GM10266 (cell line): Measurements from ENCODE around the gene DNAH17.

Experiments
- DNase-seq: peaks from one replicate; pipeline ENCODE4 v3.0.0; 2012; ENCODE audit errors: extremely low spot score
- CTCF ChIP-seq: IDR thresholded peaks from 2 replicates; pipeline ENCODE4 v1.5.1; 2012; ENCODE audit warnings: mild to moderate bottlenecking, low read depth; ENCODE audit not compliant: control insufficient read depth, insufficient read depth; ENCODE audit errors: missing control alignments

The DNAH17 gene

GRCh38 chr17:78423961-78424675 lies 153.1 kb downstream of the DNAH17 start:
- no peak for TF ChIP-seq CTCF
- no peak for DNase-seq

DNA sequence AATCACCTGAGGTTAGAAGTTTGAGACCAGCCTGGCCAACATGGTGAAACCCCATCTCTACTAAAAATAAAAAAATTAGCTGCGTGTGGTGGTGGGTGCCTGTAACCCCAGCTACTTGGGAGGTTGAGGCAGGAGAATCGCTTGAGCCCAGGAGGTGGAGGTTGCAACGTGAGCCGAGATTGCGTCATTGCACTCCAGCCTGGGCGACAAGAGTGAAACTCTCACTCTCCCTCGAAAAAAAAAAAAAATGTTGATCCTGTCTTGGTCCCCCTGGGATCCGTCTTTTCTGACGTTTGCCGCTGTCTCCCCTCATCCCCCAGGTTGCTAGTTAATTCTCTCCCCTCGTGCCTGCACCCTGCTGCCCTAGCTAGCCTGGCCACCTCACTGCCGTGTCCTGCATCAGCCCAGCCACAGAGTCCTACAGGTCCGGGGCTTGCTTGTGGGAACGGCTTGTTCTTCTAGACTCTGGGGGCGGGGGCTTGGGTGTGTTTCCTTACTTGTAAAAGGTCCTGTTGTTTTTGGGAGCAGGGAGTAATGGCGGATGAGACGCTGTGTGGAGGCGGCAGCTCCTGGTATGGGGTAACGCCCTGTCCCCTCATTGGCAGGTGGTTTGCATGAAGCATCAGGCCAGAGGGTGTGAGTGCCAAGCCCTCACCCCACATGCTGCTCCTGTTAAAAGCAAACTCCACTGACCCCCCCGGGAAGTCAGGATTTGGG lies 154.2 kb downstream of the DNAH17 start:
- TF ChIP-seq CTCF, result no peak
- no peak for DNase-seq

DNA sequence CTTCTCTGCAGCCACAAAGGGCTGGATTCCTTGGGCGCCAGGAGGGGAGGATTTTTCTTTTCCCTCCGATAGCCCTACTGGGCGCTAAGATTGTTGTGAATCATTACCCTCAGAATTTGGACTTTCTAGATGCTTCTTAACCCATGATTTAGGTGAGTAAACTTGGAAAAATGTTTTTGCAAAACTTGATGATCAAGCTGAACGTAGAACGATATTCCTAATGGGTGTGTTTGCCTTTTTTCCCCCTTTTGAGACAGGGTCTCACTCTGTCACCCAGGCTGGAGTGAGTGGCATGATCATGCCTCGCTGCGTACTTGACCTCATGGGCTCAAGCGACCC lies 155.0 kb downstream of the DNAH17 start:
- no peak for DNase-seq
- no peak for TF ChIP-seq CTCF

GRCh38 chr17:78421534-78422266 lies 155.5 kb downstream of the DNAH17 start:
- peak; percentile 90 for DNase-seq
- peak; percentile 99 for TF ChIP-seq CTCF

DNA sequence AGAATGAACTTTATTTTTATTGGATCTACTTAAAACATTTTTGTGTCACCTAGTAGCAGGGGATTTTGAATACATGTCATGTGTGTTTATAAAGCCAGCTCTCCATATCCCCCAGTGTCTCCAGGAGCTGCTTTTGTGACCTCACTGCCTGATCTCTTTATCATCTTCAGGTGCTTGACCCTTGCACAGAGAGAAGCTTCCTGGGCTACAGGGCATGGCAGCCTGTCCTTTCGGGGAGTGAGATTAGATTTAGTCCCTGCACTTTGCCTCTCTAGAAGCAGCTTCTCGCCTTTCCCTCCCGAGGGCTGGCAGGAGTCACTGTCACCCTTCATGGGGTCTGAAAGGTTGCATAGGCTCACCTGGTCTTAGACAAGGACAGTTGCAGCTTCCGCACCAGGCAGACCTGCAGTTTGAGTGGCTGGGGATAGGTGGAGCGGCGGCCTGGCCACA lies 156.1 kb downstream of the DNAH17 start:
- DNase-seq, result no peak
- no peak for TF ChIP-seq CTCF

DNA sequence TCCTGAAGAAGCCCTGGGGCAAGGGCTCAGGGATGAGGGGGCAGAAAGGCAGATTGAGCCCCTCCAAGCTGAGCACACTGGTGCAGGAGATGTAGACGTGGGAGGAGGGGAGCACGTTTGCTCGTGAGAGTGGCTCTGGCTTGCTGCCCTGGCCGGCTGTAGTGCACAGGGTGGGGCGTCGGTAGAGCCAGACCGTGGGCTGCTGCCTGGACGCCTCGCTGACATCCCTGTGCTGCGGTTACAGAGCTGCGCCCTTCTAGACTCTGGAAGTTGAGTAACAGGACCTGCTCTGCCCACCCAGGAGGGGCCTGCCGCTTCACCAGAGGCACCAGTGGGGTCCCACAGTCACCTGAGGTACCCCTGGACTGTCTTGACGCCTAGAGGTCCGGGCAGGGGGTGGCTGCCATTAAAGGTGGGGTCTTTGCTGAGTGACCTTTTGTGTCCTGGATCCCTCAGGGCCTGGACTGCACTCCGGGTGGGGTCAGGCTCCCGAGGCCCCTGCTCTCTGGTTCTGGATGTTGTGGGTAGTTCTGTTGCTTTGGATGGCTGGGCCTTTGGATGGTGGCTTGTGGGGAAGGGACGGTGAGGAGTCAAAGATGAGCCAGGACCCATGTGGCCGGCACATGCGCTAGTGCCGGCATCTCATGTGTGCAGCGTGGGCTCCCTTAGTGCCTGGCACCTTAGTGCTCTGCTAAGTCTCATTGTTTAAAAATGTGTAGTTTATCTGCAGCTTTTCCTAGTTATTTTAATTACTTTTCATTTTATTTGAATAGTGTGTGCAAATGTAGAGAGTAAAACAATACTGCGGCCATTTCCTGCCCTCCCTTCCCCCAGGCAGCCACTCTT lies 157.0 kb downstream of the DNAH17 start:
- no peak for TF ChIP-seq CTCF
- no peak for DNase-seq
